H1 (cell line): Measurements from ENCODE around the gene ROBO2. TPM values are rescaled to one million over a fixed set of nuclear protein-coding genes. Genes with fewer than 3 reads are reported as not detected.

Source experiments
- CTCF ChIA-PET: fragments of 300-600 bp; sonication (Branson Sonifier 250); formaldehyde crosslinking; loops from one replicate; lab custom pipeline; 2021; ENCODE audit not compliant: partially characterized antibody; lab: Charles Lee
- POLR2A ChIA-PET: fragments of 300-600 bp; sonication (Branson Sonifier 250); formaldehyde crosslinking; loops from one replicate; lab custom pipeline; 2021; ENCODE audit warnings: inconsistent platforms; ENCODE audit not compliant: partially characterized antibody; lab: Charles Lee
- DNase-seq, 2 experiments: peaks; one replicate each; pipeline versions ENCODE4 v3.0.0 to v3.0.0-alpha.2; 2010 to 2022; ENCODE audit warnings: low spot score in 2 of 2, low read depth in 1 of 2, mixed read lengths in 1 of 2
- FAIRE-seq: peaks from 2 replicates; lab custom pipeline; 2011; peaks lifted over from hg19 to GRCh38; lab: Jason Lieb, UNC
- H2AFZ ChIP-seq: 2 replicates; pipeline ENCODE4 v1.8.1; 2012; ENCODE audit warnings: low read length, inconsistent platforms
- H2AK5ac ChIP-seq: 2 replicates; pipeline ENCODE4 v1.6.1; 2013; ENCODE audit warnings: low read depth, low read length
- H2BK120ac ChIP-seq: replicated peaks from 2 replicates; pipeline ENCODE3; 2013; ENCODE audit warnings: low read depth, low read length, inconsistent platforms
- H2BK12ac ChIP-seq: 2 replicates; pipeline ENCODE4 v1.6.1; 2013; ENCODE audit warnings: low read depth, low read length
- H2BK15ac ChIP-seq: 2 replicates; pipeline ENCODE4 v1.6.1; 2013; ENCODE audit warnings: low read length
- H2BK20ac ChIP-seq: 2 replicates; pipeline ENCODE4 v1.6.1; 2013; ENCODE audit warnings: low read length
- H2BK5ac ChIP-seq: 2 replicates; pipeline ENCODE4 v1.6.1; 2013; ENCODE audit warnings: low read depth, low read length
- H3K14ac ChIP-seq: 2 replicates; pipeline ENCODE4 v1.6.1; 2013; ENCODE audit warnings: inconsistent platforms; ENCODE audit not compliant: insufficient read length
- H3K18ac ChIP-seq: 2 replicates; pipeline ENCODE4 v1.6.1; 2013; ENCODE audit warnings: low read length; ENCODE audit errors: extremely low read depth
- H3K23ac ChIP-seq: 2 replicates; pipeline ENCODE4 v1.6.1; 2013; ENCODE audit warnings: inconsistent platforms; ENCODE audit not compliant: insufficient read length
- H3K23me2 ChIP-seq: 2 replicates; pipeline ENCODE4 v1.6.1; 2013; ENCODE audit warnings: low read depth, low read length
- H3K27ac ChIP-seq: 2 replicates; pipeline ENCODE4 v1.6.1; 2011; ENCODE audit warnings: low read depth, low read length, inconsistent platforms
- H3K27me3 ChIP-seq, 4 experiments: replicated peaks in 1 of 4; 1 replicate in 1 of 4; 2 replicates in 3 of 4; pipeline versions ENCODE4 v1.6.1 to v1.8.1; 2011 to 2013; ENCODE audit warnings: low read length in 3 of 4, mild to moderate bottlenecking in 3 of 4, inconsistent platforms in 2 of 4, mixed read lengths in 2 of 4, moderate library complexity in 1 of 4; ENCODE audit not compliant: control insufficient read depth in 3 of 4, insufficient read depth in 3 of 4; ENCODE audit errors: extremely low read depth in 1 of 4
- H3K36me3 ChIP-seq, 4 experiments: 2 replicates each; pipeline versions ENCODE4 v1.6.1 to v1.8.1; 2011 to 2013; ENCODE audit warnings: mild to moderate bottlenecking in 4 of 4, low read length in 3 of 4, moderate library complexity in 2 of 4, control low read depth in 1 of 4, inconsistent platforms in 1 of 4; ENCODE audit not compliant: insufficient read depth in 4 of 4, control insufficient read depth in 2 of 4
- H3K4ac ChIP-seq: replicated peaks from 2 replicates; pipeline ENCODE3; 2013; ENCODE audit warnings: low read length, low read depth, mixed read lengths, inconsistent platforms; ENCODE audit not compliant: insufficient read length
- H3K4me1 ChIP-seq, 4 experiments: replicated peaks in 1 of 4; 1 replicate in 1 of 4; 2 replicates in 3 of 4; pipeline versions ENCODE4 v1.6.1 to v1.8.1; 2011 to 2013; ENCODE audit warnings: low read length in 3 of 4, inconsistent platforms in 2 of 4, mixed read lengths in 1 of 4; ENCODE audit not compliant: insufficient read depth in 4 of 4, control insufficient read depth in 3 of 4
- H3K4me2 ChIP-seq, 2 experiments: 2 replicates each; pipeline versions ENCODE4 v1.6.1 to v1.8.1; 2011 to 2013; ENCODE audit warnings: low read depth in 2 of 2, low read length in 2 of 2, control low read depth in 1 of 2, inconsistent platforms in 1 of 2, mild to moderate bottlenecking in 1 of 2; ENCODE audit not compliant: insufficient read depth in 1 of 2
- H3K4me3 ChIP-seq, 4 experiments: fragments of 200-600, 300-600 bp in 1 of 4; sonication (generic), shearing (Covaris generic), sonication (Bioruptor Twin) in 1 of 4; 2 replicates each; pipeline versions ENCODE4 v1.5.1 to v1.8.1; 2011 to 2016; ENCODE audit warnings: low read length in 4 of 4, low read depth in 3 of 4, control low read depth in 2 of 4, inconsistent platforms in 2 of 4, mild to moderate bottlenecking in 2 of 4, mixed read lengths in 1 of 4, moderate library complexity in 1 of 4; ENCODE audit not compliant: insufficient read depth in 2 of 4; ENCODE audit errors: extremely low read depth in 1 of 4
- H3K56ac ChIP-seq: replicated peaks from 2 replicates; pipeline ENCODE3; 2013; ENCODE audit warnings: low read depth, mild to moderate bottlenecking, mixed read lengths, low read length, inconsistent platforms; ENCODE audit not compliant: insufficient read length
- H3K79me1 ChIP-seq: 2 replicates; pipeline ENCODE4 v1.6.1; 2013; ENCODE audit warnings: low read depth, low read length, control low read depth
- H3K79me2 ChIP-seq, 2 experiments: 2 replicates each; pipeline versions ENCODE4 v1.6.1 to v1.8.1; 2012 to 2013; ENCODE audit warnings: low read length in 2 of 2, mild to moderate bottlenecking in 2 of 2, inconsistent platforms in 1 of 2; ENCODE audit not compliant: insufficient read depth in 2 of 2, control insufficient read depth in 1 of 2
- H3K9ac ChIP-seq, 4 experiments: replicated peaks in 1 of 4; 1 replicate in 1 of 4; 2 replicates in 3 of 4; pipeline versions ENCODE4 v1.6.1 to v1.8.1; 2011 to 2013; ENCODE audit warnings: low read depth in 3 of 4, low read length in 3 of 4, control low read depth in 2 of 4, mild to moderate bottlenecking in 2 of 4, moderate library complexity in 2 of 4, inconsistent platforms in 1 of 4; ENCODE audit errors: extremely low read depth in 1 of 4
- H3K9me3 ChIP-seq, 2 experiments: 2 replicates each; pipeline versions ENCODE4 v1.6.1 to v1.8.1; 2012 to 2013; ENCODE audit warnings: mild to moderate bottlenecking in 2 of 2, moderate library complexity in 2 of 2, control low read depth in 1 of 2, inconsistent platforms in 1 of 2, low read depth in 1 of 2, low read length in 1 of 2, mixed read lengths in 1 of 2; ENCODE audit not compliant: insufficient read depth in 2 of 2
- H4K20me1 ChIP-seq, 2 experiments: replicated peaks in 1 of 2; 2 replicates each; pipeline versions ENCODE3 to v1.8.1; 2011 to 2013; ENCODE audit warnings: inconsistent platforms in 2 of 2, low read length in 2 of 2, mild to moderate bottlenecking in 1 of 2; ENCODE audit not compliant: insufficient read depth in 2 of 2, control insufficient read depth in 1 of 2
- H4K5ac ChIP-seq: 2 replicates; pipeline ENCODE4 v1.6.1; 2013; ENCODE audit warnings: low read length, low read depth, mixed read lengths, inconsistent platforms; ENCODE audit not compliant: insufficient read length
- H4K8ac ChIP-seq: 2 replicates; pipeline ENCODE4 v1.8.0; 2013; ENCODE audit warnings: mild to moderate bottlenecking, moderate library complexity, low read length, inconsistent platforms; ENCODE audit not compliant: insufficient read depth; ENCODE audit errors: extremely low read depth
- H4K91ac ChIP-seq: replicated peaks from 2 replicates; pipeline ENCODE3; 2013; ENCODE audit warnings: low read length, mixed read lengths, inconsistent platforms; ENCODE audit not compliant: insufficient read length
- CBX8 ChIP-seq: fragments of 300-800, 300-1000 bp; sonication (generic); IDR thresholded peaks from 2 replicates; pipeline ENCODE4 v1.7.1; 2016; ENCODE audit warnings: low read depth, low read length, borderline replicate concordance
- NRF1 ChIP-seq: IDR thresholded peaks from 2 replicates; pipeline ENCODE4 v1.6.1; 2011; ENCODE audit warnings: mild to moderate bottlenecking, low read depth, low read length, improper control_type of control experiment
- POU5F1 ChIP-seq: IDR thresholded peaks from 2 replicates; pipeline ENCODE4 v1.6.1; 2011; ENCODE audit warnings: low read depth, mild to moderate bottlenecking, low read length, moderate library complexity
- RFX5 ChIP-seq: IDR thresholded peaks from 2 replicates; pipeline ENCODE4 v1.6.1; 2011; ENCODE audit warnings: low read depth, low read length, improper control_type of control experiment, borderline replicate concordance
- SIN3A ChIP-seq, 2 experiments: IDR thresholded peaks in 1 of 2; conservative IDR thresholded peaks in 1 of 2; 2 replicates each; pipeline ENCODE4 v1.6.1; 2011 to 2012; ENCODE audit warnings: low read length in 2 of 2, improper control_type of control experiment in 1 of 2, low read depth in 1 of 2, mild to moderate bottlenecking in 1 of 2
- SIX5 ChIP-seq: IDR thresholded peaks from 2 replicates; pipeline ENCODE4 v1.6.1; 2011; ENCODE audit warnings: mild to moderate bottlenecking, low read depth, low read length
- SP1 ChIP-seq: IDR thresholded peaks from 2 replicates; pipeline ENCODE4 v1.6.1; 2011; ENCODE audit warnings: low read depth, low read length
- SRF ChIP-seq: IDR thresholded peaks from 2 replicates; pipeline ENCODE4 v1.6.1; 2011; ENCODE audit warnings: mild to moderate bottlenecking, low read depth, low read length, moderate library complexity
- TCF12 ChIP-seq: IDR thresholded peaks from 2 replicates; pipeline ENCODE4 v1.6.1; 2011; ENCODE audit warnings: low read depth, mild to moderate bottlenecking, low read length
- USF2 ChIP-seq: IDR thresholded peaks from 2 replicates; pipeline ENCODE4 v1.6.1; 2011; ENCODE audit warnings: low read length, improper control_type of control experiment
- ZNF274 ChIP-seq: IDR thresholded peaks from 2 replicates; pipeline ENCODE4 v1.7.0; 2012; ENCODE audit warnings: low read length, borderline replicate concordance; ENCODE audit errors: extremely low read depth
- WGBS, 2 experiments: shearing (Covaris generic) in 1 of 2; methylation state at CpG; one replicate each; pipeline versions ENCODE4 v1.1.6 to v1.1.7; 2013 to 2015; ENCODE audit warnings: low lambda C conversion rate in 2 of 2, mixed read lengths in 2 of 2, inconsistent platforms in 1 of 2, low coverage in 1 of 2, missing lambda C conversion rate in 1 of 2; ENCODE audit not compliant: insufficient replicate concordance in 2 of 2, insufficient coverage in 1 of 2, insufficient read length in 1 of 2; ENCODE audit errors: extremely low coverage in 1 of 2, missing lambda C conversion rate in 1 of 2; 5-methylcytosine and 5-hydroxymethylcytosine counted together
- polyA plus RNA-seq, 7 experiments: library from polyadenylated mRNA; depleted of rRNA in 3 of 7; stranded (reverse) in 5 of 7; unstranded in 2 of 7; fragments of >200 nt in 5 of 7; fragments of 200-250 nt in 2 of 7; gene quantifications; 1 replicate in 5 of 7; 2 replicates in 1 of 7; 4 replicates in 1 of 7; pipeline versions ENCODE4 v1.2.1 to v1.2.3, GENCODE V29; 2011 to 2013; ENCODE audit warnings: missing spikeins in 2 of 7, mixed read lengths in 2 of 7
- total RNA-seq: library from RNA; stranded (reverse); fragmentation: NEBNext Ultra II Directional; extraction: Animal tissue kit (Norgen Biotek cat#: 25700); gene quantifications from 2 replicates; pipeline ENCODE4 v1.2.1, GENCODE V29; 2021
- TF ChIP-seq, protein P1 (sequence below): IDR thresholded peaks from 2 replicates; pipeline ENCODE4 v1.6.1; 2012; ENCODE audit warnings: inconsistent platforms

ROBO2 gene
- total and polyA plus RNA-seq, 2 of the 8 experiments (the other 6 are each of a cell fraction or from before 2014, with no cell fraction given) = 1.5 to 2.9 TPM

DNA sequence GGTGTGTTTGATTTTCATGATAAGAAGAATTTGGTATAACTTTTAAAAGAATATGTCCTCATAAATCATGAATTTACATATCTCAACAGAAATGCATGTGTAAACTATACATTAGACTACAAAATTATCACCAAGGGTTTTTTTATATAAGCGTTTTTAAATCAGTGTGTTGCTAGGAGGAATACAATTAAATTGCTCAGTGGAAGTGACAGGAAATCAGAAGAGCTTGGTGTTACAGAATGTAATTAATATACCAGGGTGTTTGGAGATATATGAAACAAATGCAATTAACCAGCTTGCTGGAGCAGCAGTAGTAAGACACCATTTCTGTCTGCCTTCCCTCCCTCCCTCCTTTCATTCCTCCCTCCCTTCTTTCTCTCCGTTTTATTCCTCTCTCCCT, 2.4 kb downstream of the ROBO2 start:
- H3K23ac ChIP-seq = no peak overlapping the region
- H3K4me3 ChIP-seq = no peak overlapping the region
- no peak overlapping the region for H3K56ac ChIP-seq
- H2BK120ac ChIP-seq = no peak overlapping the region
- DNase-seq (no peak), FAIRE-seq (no peak)
- H3K9ac ChIP-seq = no peak overlapping the region
- no peaks in the 10 kb centered on the region for H3K79me1 ChIP-seq
- H4K8ac ChIP-seq = no peak overlapping the region
- no peak overlapping the region for H3K4me2 ChIP-seq
- no peak overlapping the region for H2BK20ac ChIP-seq
- ChIA-PET POLR2A (no interaction called here), CTCF (interaction anchor here (1.0 to 3.3 kb wide), 9 partner anchors 15 to 326 kb away, joined by 3 to 13 read pairs (median 3); no protein-coding TSS in a partner anchor)
- no peaks in the 10 kb centered on the region for H3K9me3 ChIP-seq
- H3K4ac ChIP-seq = no peak overlapping the region
- no peak overlapping the region for H2BK5ac ChIP-seq
- H3K18ac ChIP-seq = no peak overlapping the region
- H2BK15ac ChIP-seq = no peak overlapping the region
- H3K4me1 ChIP-seq = peaks cover 0 to 9% (median 5%) of the 10 kb centered on the region in 4 experiments; a peak in 5 of 7 replicates
- no peaks in the 10 kb centered on the region for H3K36me3 ChIP-seq
- WGBS, 2 experiments = 78% methylated on average over 1 to 2 of the region's 2 CpGs
- peaks cover 0 to 6% (median 5%) of the 10 kb centered on the region in 4 experiments; a peak in 5 of 7 replicates for H3K27me3 ChIP-seq
- no peak overlapping the region for H2AFZ ChIP-seq
- no peak overlapping the region for H3K27ac ChIP-seq
- no peak overlapping the region for H4K5ac ChIP-seq
- H4K20me1 ChIP-seq = no peaks in the 10 kb centered on the region
- no peaks in the 10 kb centered on the region for H3K79me2 ChIP-seq
- H3K14ac ChIP-seq = no peak overlapping the region
- peaks cover 15% of the 10 kb centered on the region for H3K23me2 ChIP-seq
- H2BK12ac ChIP-seq = no peak overlapping the region
- no peak overlapping the region for H4K91ac ChIP-seq
- H2AK5ac ChIP-seq = no peak overlapping the region
- no peak for TF ChIP-seq CBX8
- TF ChIP-seq SP1 = no peak
- TF ChIP-seq SIN3A (conservative IDR thresholded peaks at IDR 0.05 in 1 of 2, IDR thresholded peaks at IDR 0.05 in 1 of 2; ENCODE audit: low read depth in 1 of 2, low read length in 2 of 2) = no peak
- TF ChIP-seq RFX5 = no peak
- TF ChIP-seq, protein P1, sequence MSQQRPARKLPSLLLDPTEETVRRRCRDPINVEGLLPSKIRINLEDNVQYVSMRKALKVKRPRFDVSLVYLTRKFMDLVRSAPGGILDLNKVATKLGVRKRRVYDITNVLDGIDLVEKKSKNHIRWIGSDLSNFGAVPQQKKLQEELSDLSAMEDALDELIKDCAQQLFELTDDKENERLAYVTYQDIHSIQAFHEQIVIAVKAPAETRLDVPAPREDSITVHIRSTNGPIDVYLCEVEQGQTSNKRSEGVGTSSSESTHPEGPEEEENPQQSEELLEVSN = no peak
- no peak for TF ChIP-seq TCF12
- no peak for TF ChIP-seq ZNF274
- TF ChIP-seq SIX5 = no peak
- TF ChIP-seq NRF1 = no peak
- no peak for TF ChIP-seq POU5F1
- TF ChIP-seq USF2 = no peak
- no peak for TF ChIP-seq SRF
